Brain microvascular endothelial cell (primary cell): Measurements from ENCODE around the gene GRAMD1A.
"Not testable (repeated sequence)": the region's sequence is repeated elsewhere in the genome, so short reads cannot be mapped to it uniquely, and the experiment has no call there.

Source experiments
- DNase-seq: peaks from one replicate; pipeline ENCODE4 v3.0.0-alpha.2; 2020
- H3K27ac ChIP-seq: fragments of 250-450 bp; sonication (Bioruptor Pico); 2 replicates; pipeline ENCODE4 v1.5.1; 2020; ENCODE audit warnings: mild to moderate bottlenecking, moderate library complexity
- H3K27me3 ChIP-seq: fragments of 250-450 bp; sonication (Bioruptor Pico); replicated peaks from 2 replicates; pipeline ENCODE4 v1.5.1; 2020; ENCODE audit warnings: mild to moderate bottlenecking
- H3K36me3 ChIP-seq: fragments of 250-450 bp; sonication (Bioruptor Pico); replicated peaks from 2 replicates; pipeline ENCODE4 v1.5.1; 2020; ENCODE audit warnings: mild to moderate bottlenecking
- H3K4me3 ChIP-seq: 2 replicates; pipeline ENCODE4 v1.5.1; 2011; ENCODE audit warnings: low read depth, mild to moderate bottlenecking, control low read depth, low read length, moderate library complexity
- CTCF ChIP-seq: IDR thresholded peaks from 2 replicates; pipeline ENCODE4 v1.5.1; 2011; ENCODE audit warnings: low read depth, mild to moderate bottlenecking, moderate library complexity, low read length, control low read depth, inconsistent platforms; ENCODE audit errors: missing control alignments
- in situ Hi-C: cut with HindIII; loops from 2 replicates; pipeline ENCODE4 v1.10.0; 2017; ENCODE audit warnings: low sequenced_read_pairs, low pct_ligation_motif_present

GRAMD1A gene

GRCh38 chr19:35006342-35006998 lies 6.3 kb downstream of the GRAMD1A start:
- peaks cover 20% of the 10 kb centered on the region for H3K36me3 ChIP-seq
- H3K27ac ChIP-seq, result peak overlapping the region; percentile 50

DNA sequence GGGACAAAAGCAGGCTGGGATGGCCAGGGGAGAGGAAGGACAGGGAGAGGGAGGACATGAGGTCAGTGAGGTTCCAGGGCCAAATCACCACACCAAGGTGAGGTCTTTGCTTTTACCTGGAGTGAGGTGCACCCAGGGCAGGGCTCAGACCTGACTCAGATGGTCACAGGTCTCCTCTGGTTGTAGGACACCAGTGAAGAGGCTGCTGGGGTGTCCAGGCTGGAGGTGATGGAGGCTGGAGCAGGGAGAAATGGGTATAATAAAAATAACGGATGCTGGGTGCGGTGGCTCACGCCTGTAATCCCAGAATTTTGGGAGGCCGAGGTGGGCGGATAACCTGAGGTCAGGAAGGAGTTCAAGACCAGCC lies 6.9 kb downstream of the GRAMD1A start:
- peak overlapping the region; percentile 50 for H3K27ac ChIP-seq
- H3K27me3 ChIP-seq, result no peaks in the 10 kb centered on the region
- peaks cover 24% of the 10 kb centered on the region for H3K36me3 ChIP-seq
- DNase-seq, result no peak
- TF ChIP-seq CTCF, result no peak
- no peak overlapping the region for H3K4me3 ChIP-seq
- in situ Hi-C loops, result no loop called here

More at GRCh38 chr19:35006342-35006998, 6.3 kb downstream of the GRAMD1A start:
- in situ Hi-C loops, result no loop called here
- no peak for TF ChIP-seq CTCF
- H3K4me3 ChIP-seq, result no peak overlapping the region
- no peaks in the 10 kb centered on the region for H3K27me3 ChIP-seq
- DNase-seq, result peak; percentile 71

DNA sequence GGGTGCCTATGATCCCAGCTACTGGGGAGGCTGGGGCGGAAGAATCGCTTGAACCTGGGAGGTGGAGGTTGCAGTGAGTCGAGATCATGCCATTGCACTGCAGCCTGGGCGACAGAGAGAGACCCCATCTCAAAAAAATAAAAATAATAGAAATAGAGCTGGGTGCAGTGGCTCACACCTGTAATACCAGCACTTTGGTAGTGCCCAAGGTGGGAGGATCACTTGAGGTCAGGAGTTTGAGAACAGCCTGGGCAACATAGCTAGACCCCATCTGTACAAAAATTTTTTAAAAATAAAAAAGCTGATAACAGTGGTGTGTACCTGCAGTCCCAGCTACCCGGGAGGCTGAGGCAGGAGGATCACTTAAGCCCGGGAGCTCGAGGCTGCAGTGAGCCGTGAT lies 7.3 kb downstream of the GRAMD1A start:
- H3K36me3 ChIP-seq, result peaks cover 29% of the 10 kb centered on the region
- H3K27me3 ChIP-seq, in situ Hi-C loops, H3K27ac ChIP-seq, DNase-seq, H3K4me3 ChIP-seq: not testable (repeated sequence)

- Histone ChIP-seq H3K36me3 (peaks cover 31% of the 10 kb centered on the region), H3K27me3 (no peaks in the 10 kb centered on the region), H3K27ac (no peak overlapping the region), H3K4me3 (no peak overlapping the region)
- DNase-seq, result no peak
- in situ Hi-C loops, result no loop called here
- no peak for TF ChIP-seq CTCF
These were observed 8.8 kb downstream of the GRAMD1A start for GRCh38 chr19:35008891-35009341.

DNA sequence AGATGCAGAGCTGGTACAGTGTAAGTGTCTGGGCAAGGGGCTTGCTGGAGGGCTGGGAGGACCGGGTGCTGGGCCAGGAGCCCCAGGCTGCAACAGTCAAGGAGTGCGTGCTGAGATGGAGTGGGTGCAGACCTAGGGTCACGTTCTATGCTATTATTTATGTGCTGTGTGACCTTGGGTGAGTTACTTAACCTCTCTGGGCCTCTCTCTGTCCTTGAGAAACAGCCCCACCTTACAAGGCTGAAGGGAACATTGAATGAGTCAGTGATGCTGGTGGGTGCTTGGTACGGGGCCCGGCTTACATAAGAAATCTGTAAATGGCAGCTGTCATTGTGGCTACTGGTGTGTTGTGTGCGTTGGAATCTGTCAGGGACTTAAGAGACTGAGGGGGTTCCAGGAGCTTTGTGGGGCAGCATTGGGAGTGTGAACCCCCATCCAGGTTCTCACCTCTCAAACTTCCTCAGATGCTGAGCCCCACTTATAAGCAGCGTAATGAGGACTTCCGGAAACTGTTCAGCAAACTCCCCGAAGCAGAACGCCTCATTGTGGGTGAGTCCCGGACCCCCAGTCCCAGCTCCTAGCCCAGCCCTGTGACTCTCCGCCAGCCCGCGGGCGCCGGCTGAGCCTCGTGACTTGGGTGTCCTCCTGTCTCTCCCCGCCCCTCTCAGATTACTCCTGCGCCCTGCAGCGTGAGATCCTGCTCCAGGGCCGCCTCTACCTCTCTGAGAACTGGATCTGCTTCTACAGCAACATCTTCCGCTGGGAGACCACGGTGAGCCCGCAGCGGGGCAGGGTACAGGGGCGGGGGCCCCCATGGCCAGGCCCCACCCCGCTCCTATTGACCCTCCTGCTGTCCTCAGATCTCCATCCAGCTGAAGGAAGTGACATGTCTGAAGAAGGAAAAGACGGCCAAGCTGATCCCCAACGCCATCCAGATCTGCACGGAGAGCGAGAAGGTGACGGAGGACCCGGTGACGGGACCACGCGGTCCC lies 9.6 kb downstream of the GRAMD1A start:
- H3K4me3 ChIP-seq, result no peak overlapping the region
- no peak overlapping the region for H3K27ac ChIP-seq
- no peak for TF ChIP-seq CTCF
- in situ Hi-C loops, result no loop called here
- no peaks in the 10 kb centered on the region for H3K27me3 ChIP-seq
- DNase-seq, result no peak
- H3K36me3 ChIP-seq, result peaks cover 38% of the 10 kb centered on the region

DNA sequence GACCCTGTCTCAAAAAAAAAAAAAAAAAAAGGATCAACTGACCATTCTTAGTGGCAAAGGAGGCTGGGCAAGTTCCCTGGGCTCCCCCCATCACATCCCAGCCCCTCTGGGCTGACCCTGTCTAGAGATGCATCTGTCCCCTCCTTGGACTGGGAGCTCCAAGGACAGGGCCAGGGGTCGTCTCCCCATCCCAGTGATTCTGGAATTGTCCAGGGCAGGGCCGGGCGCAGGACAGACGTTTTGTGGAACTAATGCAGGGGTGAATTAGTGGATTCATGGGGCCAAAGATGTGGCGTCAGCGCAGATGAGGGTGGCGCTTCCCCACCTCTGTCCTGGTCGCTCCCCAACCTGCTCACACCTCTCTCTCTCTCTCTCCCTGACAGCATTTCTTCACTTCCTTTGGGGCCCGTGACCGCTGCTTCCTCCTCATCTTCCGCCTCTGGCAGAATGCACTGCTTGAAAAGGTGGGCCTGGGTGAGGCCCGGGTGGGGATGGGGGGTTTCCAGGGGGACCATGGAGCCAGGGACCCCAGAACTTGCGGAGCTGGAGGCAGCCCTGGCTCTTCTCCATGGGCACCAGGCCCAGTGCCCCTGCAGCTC lies 11.1 kb downstream of the GRAMD1A start:
- Histone ChIP-seq H3K27me3 (no peaks in the 10 kb centered on the region), H3K4me3 (no peak overlapping the region), H3K36me3 (peaks cover 47% of the 10 kb centered on the region), H3K27ac (no peak overlapping the region)
- in situ Hi-C loops, result no loop called here
- no peak for DNase-seq
- TF ChIP-seq CTCF, result no peak
